ENCODE data around the gene RASGEF1B.

- TF ChIP-seq CTCF (IDR thresholded peaks at IDR 0.05; ENCODE audit: extremely low read depth in 1 of 2, insufficient read depth in 1 of 2, low read depth in 1 of 2, low read length in 2 of 2) (no peak), MAX (IDR thresholded peaks at IDR 0.05; ENCODE audit: insufficient read depth, insufficient read length) (no peak), JUN (IDR thresholded peaks at IDR 0.05; ENCODE audit: borderline replicate concordance, insufficient read depth, insufficient read length, low read depth) (no peak), POLR2A (IDR thresholded peaks at IDR 0.05; ENCODE audit: low read depth, low read length) (no peak), EZH2 (IDR thresholded peaks at IDR 0.05; ENCODE audit: borderline replicate concordance, low read depth, low read length, severe bottlenecking) (no peak), POLR2AphosphoS5 (IDR thresholded peaks at IDR 0.05; ENCODE audit: insufficient read depth, low read depth, low read length) (no peak), FOS (IDR thresholded peaks at IDR 0.05; ENCODE audit: borderline replicate concordance, insufficient read depth, low read length) (no peak)
Observed at GRCh38 chr4:81392164-81392563, 79.5 kb downstream of the RASGEF1B start.

Data from endothelial cell of umbilical vein (primary cell).